ENCODE results near the gene SERPINI2.

Gene SERPINI2

DNA sequence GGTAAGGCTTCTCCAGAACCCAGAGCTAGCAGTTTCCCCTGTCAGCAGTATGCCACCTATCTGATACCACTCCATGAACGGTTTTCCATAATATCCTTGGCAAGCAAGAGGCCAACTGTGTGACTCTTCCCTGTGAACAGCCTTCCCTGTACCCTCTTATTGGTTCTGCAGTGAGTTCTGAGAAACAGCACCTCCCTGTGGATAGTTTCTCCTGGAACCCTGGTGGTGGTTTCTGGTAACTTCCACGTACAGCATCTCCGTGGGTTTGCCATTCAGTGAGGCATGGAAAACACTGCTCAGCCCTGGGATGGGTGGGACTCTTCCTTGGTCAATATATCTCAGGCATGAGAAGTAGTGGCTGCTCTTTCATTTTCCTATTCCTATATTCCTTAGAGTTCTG lies 19.4 kb upstream of the SERPINI2 start:
- TF ChIP-seq, protein P1, sequence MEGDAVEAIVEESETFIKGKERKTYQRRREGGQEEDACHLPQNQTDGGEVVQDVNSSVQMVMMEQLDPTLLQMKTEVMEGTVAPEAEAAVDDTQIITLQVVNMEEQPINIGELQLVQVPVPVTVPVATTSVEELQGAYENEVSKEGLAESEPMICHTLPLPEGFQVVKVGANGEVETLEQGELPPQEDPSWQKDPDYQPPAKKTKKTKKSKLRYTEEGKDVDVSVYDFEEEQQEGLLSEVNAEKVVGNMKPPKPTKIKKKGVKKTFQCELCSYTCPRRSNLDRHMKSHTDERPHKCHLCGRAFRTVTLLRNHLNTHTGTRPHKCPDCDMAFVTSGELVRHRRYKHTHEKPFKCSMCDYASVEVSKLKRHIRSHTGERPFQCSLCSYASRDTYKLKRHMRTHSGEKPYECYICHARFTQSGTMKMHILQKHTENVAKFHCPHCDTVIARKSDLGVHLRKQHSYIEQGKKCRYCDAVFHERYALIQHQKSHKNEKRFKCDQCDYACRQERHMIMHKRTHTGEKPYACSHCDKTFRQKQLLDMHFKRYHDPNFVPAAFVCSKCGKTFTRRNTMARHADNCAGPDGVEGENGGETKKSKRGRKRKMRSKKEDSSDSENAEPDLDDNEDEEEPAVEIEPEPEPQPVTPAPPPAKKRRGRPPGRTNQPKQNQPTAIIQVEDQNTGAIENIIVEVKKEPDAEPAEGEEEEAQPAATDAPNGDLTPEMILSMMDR (IDR thresholded peaks at IDR 0.05; ENCODE audit: control insufficient read depth, extremely low read depth, insufficient read depth), result peak; percentile 46
- DNase-seq (ENCODE audit: low read depth), result peak; percentile 4
- H3K4me3 ChIP-seq (ENCODE audit: low read depth, low read length), result no peak overlapping the region

DNA sequence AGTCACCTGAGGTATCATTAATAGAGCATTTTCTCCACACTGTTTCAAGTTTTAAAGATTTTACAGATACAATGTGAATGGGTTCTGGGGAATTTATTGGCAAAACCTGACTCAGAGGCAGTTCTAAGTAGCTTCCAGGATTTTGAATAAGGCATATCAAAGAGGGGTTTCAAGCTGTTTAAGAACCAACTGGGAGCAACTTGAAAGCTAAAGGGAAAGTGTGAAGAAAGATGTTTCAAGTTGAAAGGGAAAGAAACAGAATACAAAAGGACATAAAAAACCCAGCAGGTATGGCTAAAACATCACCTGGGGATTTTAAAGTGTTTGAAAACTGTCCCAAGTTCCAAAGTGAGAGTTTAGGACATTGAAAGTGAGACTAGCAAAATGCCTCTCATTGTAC lies 17.8 kb upstream of the SERPINI2 start:
- DNase-seq (ENCODE audit: low read depth), result no peak
- no peak overlapping the region for H3K4me3 ChIP-seq (ENCODE audit: low read depth, low read length)
- TF ChIP-seq, protein P1 (IDR thresholded peaks at IDR 0.05; ENCODE audit: control insufficient read depth, extremely low read depth, insufficient read depth), result no peak

DNA sequence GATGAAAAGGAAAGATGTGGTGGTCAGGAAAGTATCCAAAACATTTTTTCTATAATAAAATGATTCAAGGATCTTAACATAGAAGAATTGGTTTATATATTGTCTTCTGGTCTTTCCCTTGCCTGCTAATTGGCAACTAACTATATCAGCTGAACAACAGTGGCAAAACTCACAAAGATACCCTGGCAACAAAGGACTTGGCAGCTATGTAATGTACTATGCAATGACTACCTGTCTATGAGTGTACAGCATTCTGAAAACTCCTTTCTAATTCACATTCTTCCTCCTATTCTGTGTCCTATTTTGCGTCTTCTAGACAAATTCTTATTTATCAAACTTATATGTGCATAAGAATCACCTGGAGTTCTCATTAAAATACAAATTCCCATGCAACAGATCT lies 15.7 kb upstream of the SERPINI2 start:
- DNase-seq (ENCODE audit: low read depth), result no peak
- TF ChIP-seq, protein P1 (IDR thresholded peaks at IDR 0.05; ENCODE audit: control insufficient read depth, extremely low read depth, insufficient read depth), result no peak
- H3K4me3 ChIP-seq (ENCODE audit: low read depth, low read length), result no peak overlapping the region

DNA sequence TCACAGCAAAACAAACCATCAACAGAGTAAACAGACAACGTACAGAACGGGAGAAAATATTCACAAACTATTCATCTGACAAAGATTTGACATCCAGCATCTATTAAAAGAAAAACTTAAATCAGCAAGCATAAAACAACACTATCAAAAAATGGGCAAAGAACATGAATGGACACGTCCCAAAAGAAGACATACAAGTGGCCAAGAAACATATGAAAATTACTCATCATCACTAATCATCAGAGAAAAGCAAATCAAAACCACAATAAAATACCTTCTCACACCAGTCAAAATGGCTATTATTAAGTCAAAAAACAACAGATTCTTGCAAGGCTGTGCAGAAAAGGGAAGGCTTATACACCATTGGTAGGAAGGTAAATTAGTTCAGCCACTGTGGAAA lies 13.7 kb upstream of the SERPINI2 start:
- TF ChIP-seq, protein P1 (IDR thresholded peaks at IDR 0.05; ENCODE audit: control insufficient read depth, extremely low read depth, insufficient read depth), result no peak
- H3K4me3 ChIP-seq (ENCODE audit: low read depth, low read length), result no peak overlapping the region
- no peak for DNase-seq (ENCODE audit: low read depth)

DNA sequence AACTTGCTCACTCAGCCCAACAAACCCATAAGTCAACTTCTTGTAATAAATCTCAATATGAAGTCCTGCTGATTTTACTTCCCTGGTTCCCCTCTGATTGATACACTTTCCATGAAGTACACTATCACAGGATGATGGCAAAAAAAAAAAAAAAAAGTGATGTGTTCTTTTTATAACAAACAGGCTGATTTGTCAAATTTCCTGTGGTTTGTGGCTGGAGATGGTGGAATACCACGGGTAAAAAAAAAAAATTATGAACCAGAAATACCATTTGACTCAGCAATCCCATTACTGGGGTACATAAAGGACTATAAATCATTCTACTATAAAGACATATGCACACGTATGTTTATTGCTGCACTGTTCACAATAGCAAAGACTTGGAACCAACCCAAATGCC lies 10.7 kb upstream of the SERPINI2 start:
- no peak for DNase-seq (ENCODE audit: low read depth)
- TF ChIP-seq, protein P1 (IDR thresholded peaks at IDR 0.05; ENCODE audit: control insufficient read depth, extremely low read depth, insufficient read depth), result no peak
- H3K4me3 ChIP-seq (ENCODE audit: low read depth, low read length), result no peak overlapping the region

DNA sequence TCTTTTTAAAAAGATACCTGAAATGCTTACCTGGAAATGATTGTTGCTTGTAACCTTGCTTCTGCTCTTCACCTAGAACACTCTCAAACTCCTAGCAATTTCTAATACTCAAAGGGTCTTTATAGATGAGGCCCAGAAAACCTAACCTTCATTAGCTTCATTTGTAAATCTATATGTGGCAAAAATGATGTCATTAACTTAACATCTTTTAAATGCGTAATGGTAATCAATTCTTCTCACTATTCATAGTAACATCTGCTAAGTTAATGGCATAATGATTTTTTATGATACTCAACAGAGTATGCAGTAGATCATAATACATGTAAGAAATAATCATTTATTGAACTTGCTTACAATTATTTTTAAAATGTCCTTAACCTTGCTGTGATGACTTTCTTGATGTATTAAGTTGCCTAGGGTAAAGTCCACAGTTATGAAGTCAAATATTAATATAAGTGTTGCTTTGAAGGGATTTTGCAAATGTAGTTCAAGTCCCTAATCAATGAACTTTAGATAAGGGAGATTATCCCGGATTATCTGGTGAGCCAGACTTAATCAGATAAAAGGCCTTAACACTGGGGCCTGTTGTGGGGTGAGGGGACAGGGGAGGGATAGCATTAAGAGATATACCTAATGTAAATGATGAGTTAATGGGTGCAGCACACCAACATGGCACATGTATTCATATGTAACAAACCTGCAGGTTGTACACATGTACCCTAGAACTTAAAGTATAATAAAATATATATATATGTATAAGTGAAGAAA lies 10.1 kb upstream of the SERPINI2 start:
- TF ChIP-seq, protein P1 (IDR thresholded peaks at IDR 0.05; ENCODE audit: control insufficient read depth, extremely low read depth, insufficient read depth), result no peak
- no peak for DNase-seq (ENCODE audit: low read depth)
- no peak overlapping the region for H3K4me3 ChIP-seq (ENCODE audit: low read depth, low read length)

DNA sequence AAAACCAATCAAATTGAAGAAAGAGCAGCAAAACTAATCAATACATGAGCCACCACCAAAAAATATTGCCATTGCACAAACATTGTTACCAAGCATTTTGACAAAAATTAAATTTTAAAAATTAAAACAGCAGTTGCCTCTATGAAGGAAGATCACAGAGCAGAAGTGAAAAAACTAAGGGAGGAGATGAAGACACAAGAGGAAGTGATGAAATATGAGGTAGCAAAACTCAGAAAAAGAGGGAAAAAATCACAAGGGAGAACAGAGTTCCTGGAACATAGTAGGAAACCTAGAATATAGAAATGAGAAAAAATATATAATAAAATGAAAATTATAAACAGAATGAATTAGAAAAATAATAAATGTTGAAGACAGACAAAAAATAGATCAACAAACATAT lies 7.3 kb upstream of the SERPINI2 start:
- TF ChIP-seq, protein P1 (IDR thresholded peaks at IDR 0.05; ENCODE audit: control insufficient read depth, extremely low read depth, insufficient read depth), result no peak
- no peak for DNase-seq (ENCODE audit: low read depth)
- no peak overlapping the region for H3K4me3 ChIP-seq (ENCODE audit: low read depth, low read length)
